ENCODE measurements around the gene RBFOX2. TPM values are rescaled to one million over a fixed set of nuclear protein-coding genes. Genes with fewer than 3 reads are reported as not detected.
A peak's percentile ranks its signal among the peaks of the same experiment; 100 is the strongest.

RBFOX2 gene
- total and polyA plus RNA-seq, 2 of the 13 experiments (the other 11 are each of a cell fraction or from before 2014, with no cell fraction given) = 37.3 to 40.4 TPM

DNA sequence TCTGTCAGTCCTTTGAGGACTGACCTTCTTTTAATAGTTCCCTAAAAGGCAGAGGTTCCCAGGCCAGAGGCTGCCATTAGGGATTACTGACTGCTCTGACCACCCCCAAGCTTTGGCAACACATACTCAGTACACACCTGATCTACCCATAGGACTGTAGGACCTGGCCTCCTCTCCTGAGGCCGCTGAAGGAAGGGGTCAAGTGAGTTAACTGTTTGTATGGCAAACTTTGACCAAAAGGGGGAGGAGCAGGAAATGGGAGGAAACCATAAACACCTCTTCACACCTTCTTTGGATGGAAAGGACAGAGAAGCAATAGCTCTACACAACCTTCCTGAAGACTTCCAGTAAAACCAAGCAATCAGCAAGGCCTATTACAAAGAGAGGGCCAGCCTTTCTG is 207.0 kb downstream of the RBFOX2 start (continued):
- TF ChIP-seq XBP1 (CRISPR knock-in tag; IDR thresholded peaks at IDR 0.05) (no peak), ZNF256 (CRISPR knock-in tag; conservative IDR thresholded peaks at IDR 0.05) (no peak), ZNF205 (CRISPR knock-in tag; IDR thresholded peaks at IDR 0.05) (no peak), ZNF775 (CRISPR knock-in tag; IDR thresholded peaks at IDR 0.05; ENCODE audit: borderline replicate concordance) (no peak), PAWR (CRISPR knock-in tag; IDR thresholded peaks at IDR 0.05; ENCODE audit: borderline replicate concordance) (no peak), REPIN1 (CRISPR knock-in tag; IDR thresholded peaks at IDR 0.05; ENCODE audit: borderline replicate concordance, low read depth) (no peak), CHCHD3 (CRISPR knock-in tag; IDR thresholded peaks at IDR 0.05) (no peak), RXRA (CRISPR knock-in tag; IDR thresholded peaks at IDR 0.05) (peak; percentile 53; the same call in 1 of the 2 replicates), ZNF431 (CRISPR knock-in tag; IDR thresholded peaks at IDR 0.05; ENCODE audit: borderline replicate concordance, low read depth) (no peak), HNF4A (CRISPR knock-in tag; IDR thresholded peaks at IDR 0.05) (peak; percentile 48), NFIB (CRISPR knock-in tag; IDR thresholded peaks at IDR 0.05; ENCODE audit: borderline replicate concordance) (no peak), MTF2 (CRISPR knock-in tag; IDR thresholded peaks at IDR 0.05; ENCODE audit: borderline replicate concordance) (no peak), CEBPB (IDR thresholded peaks at IDR 0.05; ENCODE audit: borderline replicate concordance, low read depth, low read length) (no peak), MED1 (CRISPR knock-in tag; IDR thresholded peaks at IDR 0.05) (no peak), ZNF570 (CRISPR knock-in tag; IDR thresholded peaks at IDR 0.05; ENCODE audit: borderline replicate concordance) (no peak), ZNF329 (CRISPR knock-in tag; IDR thresholded peaks at IDR 0.05; ENCODE audit: low read depth) (no peak), JARID2 (CRISPR knock-in tag; IDR thresholded peaks at IDR 0.05; ENCODE audit: insufficient replicate concordance) (no peak), ZNF749 (CRISPR knock-in tag; IDR thresholded peaks at IDR 0.05; ENCODE audit: borderline replicate concordance) (no peak)
- TF ChIP-seq, protein P1, sequence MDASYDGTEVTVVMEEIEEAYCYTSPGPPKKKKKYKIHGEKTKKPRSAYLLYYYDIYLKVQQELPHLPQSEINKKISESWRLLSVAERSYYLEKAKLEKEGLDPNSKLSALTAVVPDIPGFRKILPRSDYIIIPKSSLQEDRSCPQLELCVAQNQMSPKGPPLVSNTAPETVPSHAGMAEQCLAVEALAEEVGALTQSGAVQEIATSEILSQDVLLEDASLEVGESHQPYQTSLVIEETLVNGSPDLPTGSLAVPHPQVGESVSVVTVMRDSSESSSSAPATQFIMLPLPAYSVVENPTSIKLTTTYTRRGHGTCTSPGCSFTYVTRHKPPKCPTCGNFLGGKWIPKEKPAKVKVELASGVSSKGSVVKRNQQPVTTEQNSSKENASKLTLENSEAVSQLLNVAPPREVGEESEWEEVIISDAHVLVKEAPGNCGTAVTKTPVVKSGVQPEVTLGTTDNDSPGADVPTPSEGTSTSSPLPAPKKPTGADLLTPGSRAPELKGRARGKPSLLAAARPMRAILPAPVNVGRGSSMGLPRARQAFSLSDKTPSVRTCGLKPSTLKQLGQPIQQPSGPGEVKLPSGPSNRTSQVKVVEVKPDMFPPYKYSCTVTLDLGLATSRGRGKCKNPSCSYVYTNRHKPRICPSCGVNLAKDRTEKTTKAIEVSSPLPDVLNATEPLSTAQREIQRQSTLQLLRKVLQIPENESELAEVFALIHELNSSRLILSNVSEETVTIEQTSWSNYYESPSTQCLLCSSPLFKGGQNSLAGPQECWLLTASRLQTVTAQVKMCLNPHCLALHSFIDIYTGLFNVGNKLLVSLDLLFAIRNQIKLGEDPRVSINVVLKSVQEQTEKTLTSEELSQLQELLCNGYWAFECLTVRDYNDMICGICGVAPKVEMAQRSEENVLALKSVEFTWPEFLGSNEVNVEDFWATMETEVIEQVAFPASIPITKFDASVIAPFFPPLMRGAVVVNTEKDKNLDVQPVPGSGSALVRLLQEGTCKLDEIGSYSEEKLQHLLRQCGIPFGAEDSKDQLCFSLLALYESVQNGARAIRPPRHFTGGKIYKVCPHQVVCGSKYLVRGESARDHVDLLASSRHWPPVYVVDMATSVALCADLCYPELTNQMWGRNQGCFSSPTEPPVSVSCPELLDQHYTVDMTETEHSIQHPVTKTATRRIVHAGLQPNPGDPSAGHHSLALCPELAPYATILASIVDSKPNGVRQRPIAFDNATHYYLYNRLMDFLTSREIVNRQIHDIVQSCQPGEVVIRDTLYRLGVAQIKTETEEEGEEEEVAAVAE (CRISPR knock-in tag; IDR thresholded peaks at IDR 0.05; ENCODE audit: borderline replicate concordance) = no peak
- TF ChIP-seq, protein P2, sequence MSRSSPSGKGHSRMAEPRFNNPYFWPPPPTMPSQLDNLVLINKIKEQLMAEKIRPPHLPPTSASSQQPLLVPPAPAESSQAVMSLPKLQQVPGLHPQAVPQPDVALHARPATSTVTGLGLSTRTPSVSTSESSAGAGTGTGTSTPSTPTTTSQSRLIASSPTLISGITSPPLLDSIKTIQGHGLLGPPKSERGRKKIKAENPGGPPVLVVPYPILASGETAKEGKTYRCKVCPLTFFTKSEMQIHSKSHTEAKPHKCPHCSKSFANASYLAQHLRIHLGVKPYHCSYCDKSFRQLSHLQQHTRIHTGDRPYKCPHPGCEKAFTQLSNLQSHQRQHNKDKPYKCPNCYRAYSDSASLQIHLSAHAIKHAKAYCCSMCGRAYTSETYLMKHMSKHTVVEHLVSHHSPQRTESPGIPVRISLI (CRISPR knock-in tag; IDR thresholded peaks at IDR 0.05; ENCODE audit: borderline replicate concordance) = no peak
- TF ChIP-seq, protein P3, sequence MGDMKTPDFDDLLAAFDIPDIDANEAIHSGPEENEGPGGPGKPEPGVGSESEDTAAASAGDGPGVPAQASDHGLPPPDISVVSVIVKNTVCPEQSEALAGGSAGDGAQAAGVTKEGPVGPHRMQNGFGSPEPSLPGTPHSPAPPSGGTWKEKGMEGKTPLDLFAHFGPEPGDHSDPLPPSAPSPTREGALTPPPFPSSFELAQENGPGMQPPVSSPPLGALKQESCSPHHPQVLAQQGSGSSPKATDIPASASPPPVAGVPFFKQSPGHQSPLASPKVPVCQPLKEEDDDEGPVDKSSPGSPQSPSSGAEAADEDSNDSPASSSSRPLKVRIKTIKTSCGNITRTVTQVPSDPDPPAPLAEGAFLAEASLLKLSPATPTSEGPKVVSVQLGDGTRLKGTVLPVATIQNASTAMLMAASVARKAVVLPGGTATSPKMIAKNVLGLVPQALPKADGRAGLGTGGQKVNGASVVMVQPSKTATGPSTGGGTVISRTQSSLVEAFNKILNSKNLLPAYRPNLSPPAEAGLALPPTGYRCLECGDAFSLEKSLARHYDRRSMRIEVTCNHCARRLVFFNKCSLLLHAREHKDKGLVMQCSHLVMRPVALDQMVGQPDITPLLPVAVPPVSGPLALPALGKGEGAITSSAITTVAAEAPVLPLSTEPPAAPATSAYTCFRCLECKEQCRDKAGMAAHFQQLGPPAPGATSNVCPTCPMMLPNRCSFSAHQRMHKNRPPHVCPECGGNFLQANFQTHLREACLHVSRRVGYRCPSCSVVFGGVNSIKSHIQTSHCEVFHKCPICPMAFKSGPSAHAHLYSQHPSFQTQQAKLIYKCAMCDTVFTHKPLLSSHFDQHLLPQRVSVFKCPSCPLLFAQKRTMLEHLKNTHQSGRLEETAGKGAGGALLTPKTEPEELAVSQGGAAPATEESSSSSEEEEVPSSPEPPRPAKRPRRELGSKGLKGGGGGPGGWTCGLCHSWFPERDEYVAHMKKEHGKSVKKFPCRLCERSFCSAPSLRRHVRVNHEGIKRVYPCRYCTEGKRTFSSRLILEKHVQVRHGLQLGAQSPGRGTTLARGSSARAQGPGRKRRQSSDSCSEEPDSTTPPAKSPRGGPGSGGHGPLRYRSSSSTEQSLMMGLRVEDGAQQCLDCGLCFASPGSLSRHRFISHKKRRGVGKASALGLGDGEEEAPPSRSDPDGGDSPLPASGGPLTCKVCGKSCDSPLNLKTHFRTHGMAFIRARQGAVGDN (CRISPR knock-in tag; IDR thresholded peaks at IDR 0.05) = no peak
- TF ChIP-seq, protein P4, sequence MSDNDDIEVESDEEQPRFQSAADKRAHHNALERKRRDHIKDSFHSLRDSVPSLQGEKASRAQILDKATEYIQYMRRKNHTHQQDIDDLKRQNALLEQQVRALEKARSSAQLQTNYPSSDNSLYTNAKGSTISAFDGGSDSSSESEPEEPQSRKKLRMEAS (IDR thresholded peaks at IDR 0.05) = no peak
